ENCODE results near the gene SEMA4D. TPM values are rescaled to one million over a fixed set of nuclear protein-coding genes. Genes with fewer than 3 reads are reported as not detected.

SEMA4D gene
- total and polyA plus RNA-seq, 2 of the 13 experiments (the other 11 are each of a cell fraction or from before 2014, with no cell fraction given): 0.13 to 0.16 TPM

GRCh38 chr9:89318123-89319014, 179.5 kb downstream of the SEMA4D start, which contains the start of gene SECISBP2 (continued):
- peak; percentile 69 for TF ChIP-seq TEAD3 (CRISPR knock-in tag; optimal IDR thresholded peaks at IDR 0.05; ENCODE audit: borderline replicate concordance)
- TF ChIP-seq ZNF550 (CRISPR knock-in tag; IDR thresholded peaks at IDR 0.05; ENCODE audit: borderline replicate concordance): no peak; the same call in 1 of the 2 replicates
- TF ChIP-seq ZNF704 (CRISPR knock-in tag; IDR thresholded peaks at IDR 0.05; ENCODE audit: borderline replicate concordance): peak; percentile 90; the same call in 1 of the 2 replicates
- no peak for TF ChIP-seq TRIM24 (CRISPR knock-in tag; IDR thresholded peaks at IDR 0.05)
- no peak for TF ChIP-seq FOXP1 (IDR thresholded peaks at IDR 0.05)
- TF ChIP-seq FOXP1 (CRISPR knock-in tag; IDR thresholded peaks at IDR 0.05): 0 out of 2 replicates have a peak, but pooled peaks have one; percentile 10
- TF ChIP-seq HMGA1 (CRISPR knock-in tag; conservative IDR thresholded peaks at IDR 0.05): no peak
- peak; percentile 98 for TF ChIP-seq ZBTB10 (CRISPR knock-in tag; IDR thresholded peaks at IDR 0.05; ENCODE audit: borderline replicate concordance)
- peak; percentile 99 for TF ChIP-seq KDM2A (CRISPR knock-in tag; IDR thresholded peaks at IDR 0.05; ENCODE audit: borderline replicate concordance, low read depth)
- TF ChIP-seq ARHGAP35 (CRISPR knock-in tag; IDR thresholded peaks at IDR 0.05; ENCODE audit: borderline replicate concordance): peak; percentile 95
- TF ChIP-seq NR2F1 (CRISPR knock-in tag; IDR thresholded peaks at IDR 0.05): 0 out of 4 replicates have a peak, but pooled peaks of 1 of the 2 experiments have one; percentile 11
- TF ChIP-seq HES4 (CRISPR knock-in tag; IDR thresholded peaks at IDR 0.05; ENCODE audit: borderline replicate concordance): peak; percentile 63; the same call in 1 of the 2 replicates
- TF ChIP-seq TBX3 (IDR thresholded peaks at IDR 0.05; ENCODE audit: borderline replicate concordance): peak; percentile 75
- peak; percentile 100 for TF ChIP-seq GABPB1 (CRISPR knock-in tag; IDR thresholded peaks at IDR 0.05)
- TF ChIP-seq ZGPAT (CRISPR knock-in tag; IDR thresholded peaks at IDR 0.05): peak; percentile 98
- TF ChIP-seq ZNF777 (CRISPR knock-in tag; IDR thresholded peaks at IDR 0.05): peak; percentile 92
- TF ChIP-seq GMEB2 (CRISPR knock-in tag; IDR thresholded peaks at IDR 0.05; ENCODE audit: low read depth): peak; percentile 77
- TF ChIP-seq ZNF615 (CRISPR knock-in tag; IDR thresholded peaks at IDR 0.05; ENCODE audit: borderline replicate concordance): peak; percentile 86; the same call in 1 of the 2 replicates
- 0 out of 2 replicates have a peak, but pooled peaks have one; percentile 25 for TF ChIP-seq PCBP1 (IDR thresholded peaks at IDR 0.05; ENCODE audit: borderline replicate concordance, low read depth, low read length)
- TF ChIP-seq ZSCAN30 (CRISPR knock-in tag; IDR thresholded peaks at IDR 0.05): peak; percentile 62; the same call in 1 of the 2 replicates
- TF ChIP-seq ZNF292 (CRISPR knock-in tag; IDR thresholded peaks at IDR 0.05; ENCODE audit: borderline replicate concordance, low read depth): no peak
- peak; percentile 16; the same call in 1 of the 2 replicates for TF ChIP-seq ZFP36L1 (CRISPR knock-in tag; IDR thresholded peaks at IDR 0.05)
